ENCODE data around the gene UBE2G1. TPM values are rescaled to one million over a fixed set of nuclear protein-coding genes. Genes with fewer than 3 reads are reported as not detected.
A peak's percentile ranks its signal among the peaks of the same experiment; 100 is the strongest.

The UBE2G1 gene
- polyA plus RNA-seq, 1 donor (not counting 4 experiments of a cell fraction or from before 2014, with no cell fraction given) = 86.2 TPM

GRCh38 chr17:4332296-4332970 lies 34.0 kb downstream of the UBE2G1 start:
- Histone ChIP-seq H3K36me3 (ENCODE audit: control insufficient read depth in 2 of 2, extremely low read depth in 1 of 2, insufficient read depth in 2 of 2, low read length in 2 of 2) (peaks cover 0 to 4% of the 10 kb centered on the region in 2 experiments), H3K27me3 (ENCODE audit: control insufficient read depth, extremely low read depth, insufficient read depth, low read length) (no peaks in the 10 kb centered on the region), H3K4me1 (ENCODE audit: control insufficient read depth, extremely low read depth, insufficient read depth, low read length) (peaks cover 47% of the 10 kb centered on the region), H3K79me2 (ENCODE audit: control insufficient read depth, insufficient read depth, low read length) (peaks cover 94% of the 10 kb centered on the region), H3K9me1 (ENCODE audit: control insufficient read depth, extremely low read depth, insufficient read depth, low read length) (peaks cover 2% of the 10 kb centered on the region), H3K9ac (ENCODE audit: control insufficient read depth, extremely low read depth, insufficient read depth, low read length) (no peak overlapping the region), H3K4me3 (ENCODE audit: control insufficient read depth in 2 of 3, extremely low read depth in 1 of 3, insufficient read depth in 2 of 3, low read depth in 1 of 3, low read length in 3 of 3) (no peak overlapping the region), H3K9me3 (ENCODE audit: control insufficient read depth, low read depth, low read length) (no peaks in the 10 kb centered on the region), H2AFZ (ENCODE audit: control insufficient read depth, low read length) (no peak overlapping the region), H3K27ac (ENCODE audit: control insufficient read depth, insufficient read depth, low read length) (peak overlapping the region; percentile 46), H4K20me1 (ENCODE audit: control insufficient read depth, extremely low read depth, insufficient read depth, low read length) (peaks cover 10% of the 10 kb centered on the region), H3K4me2 (ENCODE audit: control insufficient read depth, extremely low read depth, insufficient read depth, low read depth, low read length) (peak overlapping the region; percentile 12)
- peak; percentile 13 for FAIRE-seq
- dilution Hi-C loops (cut with MboI; ENCODE audit: extremely low pct_ligation_motif_present, low sequenced_read_pairs) = no loop called here
- no peak for DNase-seq (ENCODE audit: low read depth, low spot score)
- no peak for TF ChIP-seq EZH2 (IDR thresholded peaks at IDR 0.05; ENCODE audit: low read length)

- DNase-seq (ENCODE audit: low read depth, low spot score) (no peak), FAIRE-seq (no peak)
- Histone ChIP-seq H3K4me1 (ENCODE audit: control insufficient read depth, extremely low read depth, insufficient read depth, low read length) (peaks cover 54% of the 10 kb centered on the region), H2AFZ (ENCODE audit: control insufficient read depth, low read length) (no peak overlapping the region), H3K4me3 (ENCODE audit: control insufficient read depth in 2 of 3, extremely low read depth in 1 of 3, insufficient read depth in 2 of 3, low read depth in 1 of 3, low read length in 3 of 3) (no peak overlapping the region), H3K36me3 (ENCODE audit: control insufficient read depth in 2 of 2, extremely low read depth in 1 of 2, insufficient read depth in 2 of 2, low read length in 2 of 2) (peaks cover 0 to 4% of the 10 kb centered on the region in 2 experiments), H3K9ac (ENCODE audit: control insufficient read depth, extremely low read depth, insufficient read depth, low read length) (no peak overlapping the region), H3K27me3 (ENCODE audit: control insufficient read depth, extremely low read depth, insufficient read depth, low read length) (no peaks in the 10 kb centered on the region), H3K79me2 (ENCODE audit: control insufficient read depth, insufficient read depth, low read length) (peaks cover 93% of the 10 kb centered on the region), H3K27ac (ENCODE audit: control insufficient read depth, insufficient read depth, low read length) (peak overlapping the region; percentile 39), H3K9me1 (ENCODE audit: control insufficient read depth, extremely low read depth, insufficient read depth, low read length) (peaks cover 2% of the 10 kb centered on the region), H3K9me3 (ENCODE audit: control insufficient read depth, low read depth, low read length) (no peaks in the 10 kb centered on the region), H3K4me2 (ENCODE audit: control insufficient read depth, extremely low read depth, insufficient read depth, low read depth, low read length) (no peak overlapping the region), H4K20me1 (ENCODE audit: control insufficient read depth, extremely low read depth, insufficient read depth, low read length) (peaks cover 10% of the 10 kb centered on the region)
- TF ChIP-seq EZH2 (IDR thresholded peaks at IDR 0.05; ENCODE audit: low read length) (no peak), CTCF (optimal IDR thresholded peaks at IDR 0.05 in 1 of 3, IDR thresholded peaks at IDR 0.05 in 1 of 3, conservative IDR thresholded peaks at IDR 0.05 in 1 of 3; ENCODE audit: extremely low read depth in 1 of 3, insufficient read depth in 2 of 3, low read length in 3 of 3) (no peak)
- dilution Hi-C loops (cut with MboI; ENCODE audit: extremely low pct_ligation_motif_present, low sequenced_read_pairs) = no loop called here
Observed at GRCh38 chr17:4331614-4332013, 34.9 kb downstream of the UBE2G1 start.
